Natural killer cell (primary cell): ENCODE measurements around the gene ICA1. TPM values are rescaled to one million over a fixed set of nuclear protein-coding genes. Genes with fewer than 3 reads are reported as not detected.

ENCODE experiments used
- ATAC-seq, 3 donors: fragments of 150-1000 bp in 2 of 3; fragments of 200-7000 bp in 1 of 3; cut with Tn5 transposase; 1 replicate in 1 of 3; 2 replicates in 2 of 3; pipeline ENCODE4 v1.10.0; 2021; ENCODE audit warnings: mild to moderate bottlenecking in 2 of 3, moderate library complexity in 2 of 3
- DNase-seq, 2 donors: peaks; one replicate each; pipeline versions ENCODE4 v3.0.0 to v3.0.0-alpha.2; 2013 to 2021; ENCODE audit warnings: mixed read lengths in 1 of 2
- H3K27ac ChIP-seq: one replicate; pipeline ENCODE4 v1.5.1; 2013; ENCODE audit warnings: mild to moderate bottlenecking, low read length
- H3K27me3 ChIP-seq: one replicate; pipeline ENCODE4 v1.6.1; 2013; ENCODE audit warnings: low read length; ENCODE audit not compliant: control insufficient read depth, insufficient read depth
- H3K36me3 ChIP-seq: one replicate; pipeline ENCODE4 v1.6.1; 2013; ENCODE audit warnings: low read length; ENCODE audit not compliant: control insufficient read depth, insufficient read depth
- H3K4me1 ChIP-seq: one replicate; pipeline ENCODE4 v1.6.1; 2013; ENCODE audit warnings: low read length; ENCODE audit not compliant: control insufficient read depth, insufficient read depth
- H3K4me3 ChIP-seq: one replicate; pipeline ENCODE4 v1.5.1; 2013; ENCODE audit warnings: low read length
- H3K9me3 ChIP-seq: one replicate; pipeline ENCODE4 v1.6.1; 2013; ENCODE audit warnings: low read length; ENCODE audit not compliant: control insufficient read depth, insufficient read depth
- H3K27ac Mint-ChIP-seq, 2 donors: one replicate each; pipeline ENCODE4 v1.8.0; 2022; ENCODE audit warnings: mild to moderate bottlenecking in 2 of 2, mixed read lengths in 2 of 2, moderate library complexity in 1 of 2
- H3K27me3 Mint-ChIP-seq, 2 donors: one replicate each; pipeline ENCODE4 v1.8.0; 2022; ENCODE audit warnings: low read depth in 2 of 2, mixed read lengths in 2 of 2
- H3K36me3 Mint-ChIP-seq: one replicate; pipeline ENCODE4 v1.8.0; 2022; ENCODE audit warnings: mixed read lengths
- H3K4me1 Mint-ChIP-seq, 2 donors: one replicate each; pipeline ENCODE4 v1.8.0; 2022; ENCODE audit warnings: mixed read lengths in 2 of 2
- H3K4me3 Mint-ChIP-seq: one replicate; pipeline ENCODE4 v1.8.0; 2022; ENCODE audit warnings: mild to moderate bottlenecking, moderate library complexity, mixed read lengths
- H3K9me3 Mint-ChIP-seq, 2 donors: one replicate each; pipeline ENCODE4 v1.8.0; 2022; ENCODE audit warnings: mixed read lengths in 2 of 2
- WGBS: methylation state at CpG from one replicate; pipeline ENCODE4 v1.1.7; 2013; ENCODE audit warnings: missing lambda C conversion rate; ENCODE audit not compliant: insufficient coverage; 5-methylcytosine and 5-hydroxymethylcytosine counted together
- intact Hi-C: fragments of 100-400 bp; cut with micrococcal nuclease; formaldehyde crosslinking; loops from one replicate; pipeline ENCODE4 v1.14.2; 2022
- total RNA-seq, 4 donors: library from RNA; stranded (reverse); fragments of 120-200 nt in 1 of 4; gene quantifications; one replicate each; pipeline versions ENCODE4 v1.2.3 to v1.2.4, GENCODE V29; 2013 to 2022
- TF ChIP-seq, protein P1 (sequence below): fragments of 200-600 bp; IDR thresholded peaks from one replicate; pipeline ENCODE4 v1.8.0; 2022; ENCODE audit warnings: antibody characterized with exemption

Gene ICA1
- total RNA-seq, 3 donors from 2014 or later (not counting 1 experiment from before 2014, with no cell fraction given), result 0.75 to 1.9 (median 1.4) TPM

- TF ChIP-seq, protein P1, sequence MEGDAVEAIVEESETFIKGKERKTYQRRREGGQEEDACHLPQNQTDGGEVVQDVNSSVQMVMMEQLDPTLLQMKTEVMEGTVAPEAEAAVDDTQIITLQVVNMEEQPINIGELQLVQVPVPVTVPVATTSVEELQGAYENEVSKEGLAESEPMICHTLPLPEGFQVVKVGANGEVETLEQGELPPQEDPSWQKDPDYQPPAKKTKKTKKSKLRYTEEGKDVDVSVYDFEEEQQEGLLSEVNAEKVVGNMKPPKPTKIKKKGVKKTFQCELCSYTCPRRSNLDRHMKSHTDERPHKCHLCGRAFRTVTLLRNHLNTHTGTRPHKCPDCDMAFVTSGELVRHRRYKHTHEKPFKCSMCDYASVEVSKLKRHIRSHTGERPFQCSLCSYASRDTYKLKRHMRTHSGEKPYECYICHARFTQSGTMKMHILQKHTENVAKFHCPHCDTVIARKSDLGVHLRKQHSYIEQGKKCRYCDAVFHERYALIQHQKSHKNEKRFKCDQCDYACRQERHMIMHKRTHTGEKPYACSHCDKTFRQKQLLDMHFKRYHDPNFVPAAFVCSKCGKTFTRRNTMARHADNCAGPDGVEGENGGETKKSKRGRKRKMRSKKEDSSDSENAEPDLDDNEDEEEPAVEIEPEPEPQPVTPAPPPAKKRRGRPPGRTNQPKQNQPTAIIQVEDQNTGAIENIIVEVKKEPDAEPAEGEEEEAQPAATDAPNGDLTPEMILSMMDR, result no peak
- Mint-ChIP-seq H3K27me3 (peaks cover 0 to 4% of the 10 kb centered on the region in 2 donors), H3K36me3 (no peaks in the 10 kb centered on the region), H3K27ac (no peak overlapping the region), H3K4me1 (peaks cover 5 to 6% of the 10 kb centered on the region in 2 donors), H3K4me3 (no peak overlapping the region), H3K9me3 (no peaks in the 10 kb centered on the region)
- no peaks in the 10 kb centered on the region for H3K27me3 ChIP-seq
- DNase-seq (no peak), ATAC-seq (no peak)
- H3K4me3 ChIP-seq, result no peak overlapping the region
- no peaks in the 10 kb centered on the region for H3K4me1 ChIP-seq
- intact Hi-C loops, result loop anchor here (2.0 kb wide), 1 partner anchor 1114 kb away; no protein-coding TSS in a partner anchor
- no peak overlapping the region for H3K27ac ChIP-seq
- H3K9me3 ChIP-seq, result no peaks in the 10 kb centered on the region
- no peaks in the 10 kb centered on the region for H3K36me3 ChIP-seq
- 100% methylated on average over 3 of the region's 3 CpGs for WGBS
Measured at GRCh38 chr7:8216334-8216690, 45.7 kb downstream of the ICA1 start.

DNA sequence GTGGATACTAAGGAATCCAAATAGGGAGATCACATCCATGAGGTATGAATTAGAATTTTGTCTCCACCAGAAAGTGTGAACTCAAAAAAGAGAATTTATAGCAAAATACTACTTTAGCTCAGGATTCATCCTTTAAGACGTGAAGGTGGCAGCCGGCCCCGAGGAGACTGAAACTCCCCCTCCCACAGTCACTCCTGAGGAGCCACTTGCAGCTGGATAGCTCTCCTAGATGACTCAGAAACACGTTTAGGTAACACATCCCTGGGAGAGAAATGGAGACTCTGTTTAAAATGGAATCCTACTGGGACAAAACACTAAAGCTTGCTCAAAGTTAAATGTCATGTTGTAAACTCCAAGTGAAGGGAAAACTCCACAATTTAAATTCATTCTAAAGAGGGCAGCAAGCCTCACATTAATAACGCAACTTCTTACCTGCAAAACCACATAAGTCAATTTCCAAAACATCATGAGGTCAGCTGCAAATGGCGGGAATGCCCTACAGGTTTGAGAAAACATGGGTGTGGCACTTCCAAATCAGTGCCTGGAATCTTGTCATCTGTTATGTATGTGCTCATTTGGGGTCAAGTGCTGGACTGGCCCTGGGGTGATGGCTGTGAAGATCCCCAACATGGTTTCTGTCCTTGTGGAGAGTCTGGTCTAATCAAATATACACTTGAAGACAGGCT lies 46.2 kb downstream of the ICA1 start:
- WGBS, result 94% methylated on average over 6 of the region's 6 CpGs
- DNase-seq, result no peak
- Histone ChIP-seq H3K9me3 (no peaks in the 10 kb centered on the region), H3K36me3 (no peaks in the 10 kb centered on the region), H3K4me1 (no peaks in the 10 kb centered on the region), H3K27ac (no peak overlapping the region), H3K27me3 (no peaks in the 10 kb centered on the region), H3K4me3 (no peak overlapping the region)
- Mint-ChIP-seq H3K27me3 (peaks cover 0 to 4% of the 10 kb centered on the region in 2 donors), H3K27ac (no peak overlapping the region), H3K36me3 (no peaks in the 10 kb centered on the region), H3K4me3 (no peak overlapping the region), H3K9me3 (no peaks in the 10 kb centered on the region), H3K4me1 (peaks cover 5 to 6% of the 10 kb centered on the region in 2 donors)
- TF ChIP-seq, protein P1, result no peak
- no peak for ATAC-seq
- intact Hi-C loops, result loop anchor here (2.0 kb wide), 1 partner anchor 1113 kb away; no protein-coding TSS in a partner anchor

GRCh38 chr7:8214244-8214824 lies 47.6 kb downstream of the ICA1 start:
- Mint-ChIP-seq H3K27ac (no peak overlapping the region), H3K27me3 (peaks cover 0 to 10% of the 10 kb centered on the region in 2 donors), H3K4me3 (no peak overlapping the region), H3K36me3 (no peaks in the 10 kb centered on the region), H3K9me3 (no peaks in the 10 kb centered on the region), H3K4me1 (peaks cover 5 to 6% of the 10 kb centered on the region in 2 donors)
- no peak for DNase-seq
- ATAC-seq, result no peak
- no peaks in the 10 kb centered on the region for H3K4me1 ChIP-seq
- H3K4me3 ChIP-seq, result no peak overlapping the region
- no peaks in the 10 kb centered on the region for H3K9me3 ChIP-seq
- WGBS, result 72% methylated on average over 8 of the region's 8 CpGs
- intact Hi-C loops, result no loop called here
- no peaks in the 10 kb centered on the region for H3K36me3 ChIP-seq
- no peaks in the 10 kb centered on the region for H3K27me3 ChIP-seq
- TF ChIP-seq, protein P1, result no peak
- no peak overlapping the region for H3K27ac ChIP-seq
